K562 (cell line): Measurements from ENCODE around the gene AHSP. TPM values are rescaled to one million over a fixed set of nuclear protein-coding genes. Genes with fewer than 3 reads are reported as not detected.

Experiments
- TCFL5 ChIP-seq: fragments of 250-450 bp; sonication (Bioruptor Pico); conservative IDR thresholded peaks from 2 replicates; pipeline ENCODE4 v1.6.1; 2021; ENCODE audit warnings: mild to moderate bottlenecking, moderate library complexity, matching md5 sums
- ZNF311 ChIP-seq: fragments of 250-450 bp; sonication (Bioruptor Pico); IDR thresholded peaks from 2 replicates; pipeline ENCODE4 v1.4.0; 2020; ENCODE audit warnings: mild to moderate bottlenecking, moderate library complexity
- polyA plus RNA-seq, 8 experiments: library from polyadenylated mRNA; depleted of rRNA in 4 of 8; stranded (reverse) in 5 of 8; unstranded in 3 of 8; fragments of >200 nt; fragmentation: Nextera tagmentation in 2 of 8; fragmentation: Illumina TruSeq in 1 of 8; extraction: Ambion mirVana in 2 of 8; extraction: Trizol in 1 of 8; gene quantifications; 2 replicates each; pipeline versions ENCODE4 v1.2.1 to v1.2.3, GENCODE V29; 2011 to 2014; ENCODE audit warnings: inconsistent platforms in 1 of 8, missing spikeins in 1 of 8
- total RNA-seq, 7 experiments: library from RNA; depleted of rRNA in 6 of 7; stranded (reverse); fragments of >200 nt in 6 of 7; fragmentation: Illumina TruSeq in 2 of 7; extraction: Trizol in 2 of 7; gene quantifications; 2 replicates each; pipeline versions ENCODE4 v1.2.1 to v1.2.3, GENCODE V29; 2011 to 2021; ENCODE audit warnings: low replicate concordance in 1 of 7
- TF ChIP-seq, protein P1 (sequence below), 3 experiments: IDR thresholded peaks in 2 of 3; conservative IDR thresholded peaks in 1 of 3; 2 replicates each; pipeline ENCODE4 v1.5.1; 2011 to 2012; ENCODE audit warnings: low read length in 3 of 3, mild to moderate bottlenecking in 3 of 3, control low read depth in 2 of 3, improper control_type of control experiment in 1 of 3, inconsistent platforms in 1 of 3, low read depth in 1 of 3, mixed read lengths in 1 of 3, moderate library complexity in 1 of 3; ENCODE audit not compliant: insufficient read depth in 2 of 3
- TF ChIP-seq, protein P2 (sequence below), 2 experiments: fragments of 150-350 bp in 1 of 2; IDR thresholded peaks; 2 replicates each; pipeline ENCODE4 v1.6.1; 2012 to 2016; ENCODE audit warnings: low read depth in 2 of 2, low read length in 2 of 2, mild to moderate bottlenecking in 1 of 2, moderate library complexity in 1 of 2
- TF ChIP-seq, protein P3 (sequence below): sonication (generic); formaldehyde crosslinking; IDR thresholded peaks from 2 replicates; pipeline ENCODE4 v1.8.1; 2023; ENCODE audit warnings: missing genetic modification reagents, mild to moderate bottlenecking, borderline replicate concordance

AHSP gene
- total and polyA plus RNA-seq, 9 of the 15 experiments (the other 6 are each of a cell fraction or from before 2014, with no cell fraction given), result 6.6 to 99.1 (median 25.8) TPM

DNA sequence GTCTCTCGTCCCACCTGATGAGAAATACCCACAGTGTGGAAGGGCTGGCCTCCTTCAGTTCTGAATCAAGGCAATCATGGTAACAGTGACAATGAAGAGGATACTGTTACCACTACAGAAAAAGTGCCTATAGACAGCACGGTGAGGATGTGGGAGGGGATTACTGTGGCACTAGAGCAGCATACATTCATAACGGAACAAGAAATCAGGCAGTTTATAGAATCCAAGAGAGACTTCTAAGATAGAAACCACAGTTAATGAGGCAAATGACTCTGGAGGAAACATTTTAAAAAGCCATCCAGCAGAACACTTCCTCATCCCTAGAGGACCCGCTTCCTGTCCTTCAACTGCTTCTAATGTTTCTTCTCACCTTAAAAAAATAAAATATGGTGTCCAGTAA lies 22.2 kb upstream of the AHSP start (continued):
- TF ChIP-seq, protein P1, sequence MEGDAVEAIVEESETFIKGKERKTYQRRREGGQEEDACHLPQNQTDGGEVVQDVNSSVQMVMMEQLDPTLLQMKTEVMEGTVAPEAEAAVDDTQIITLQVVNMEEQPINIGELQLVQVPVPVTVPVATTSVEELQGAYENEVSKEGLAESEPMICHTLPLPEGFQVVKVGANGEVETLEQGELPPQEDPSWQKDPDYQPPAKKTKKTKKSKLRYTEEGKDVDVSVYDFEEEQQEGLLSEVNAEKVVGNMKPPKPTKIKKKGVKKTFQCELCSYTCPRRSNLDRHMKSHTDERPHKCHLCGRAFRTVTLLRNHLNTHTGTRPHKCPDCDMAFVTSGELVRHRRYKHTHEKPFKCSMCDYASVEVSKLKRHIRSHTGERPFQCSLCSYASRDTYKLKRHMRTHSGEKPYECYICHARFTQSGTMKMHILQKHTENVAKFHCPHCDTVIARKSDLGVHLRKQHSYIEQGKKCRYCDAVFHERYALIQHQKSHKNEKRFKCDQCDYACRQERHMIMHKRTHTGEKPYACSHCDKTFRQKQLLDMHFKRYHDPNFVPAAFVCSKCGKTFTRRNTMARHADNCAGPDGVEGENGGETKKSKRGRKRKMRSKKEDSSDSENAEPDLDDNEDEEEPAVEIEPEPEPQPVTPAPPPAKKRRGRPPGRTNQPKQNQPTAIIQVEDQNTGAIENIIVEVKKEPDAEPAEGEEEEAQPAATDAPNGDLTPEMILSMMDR (IDR thresholded peaks at IDR 0.05 in 2 of 3, conservative IDR thresholded peaks at IDR 0.05 in 1 of 3; ENCODE audit: insufficient read depth in 2 of 3, low read depth in 1 of 3, low read length in 3 of 3), result no peak
- no peak for TF ChIP-seq TCFL5 (CRISPR knock-in tag)
- TF ChIP-seq ZNF311 (CRISPR knock-in tag), result no peak
- TF ChIP-seq, protein P2, sequence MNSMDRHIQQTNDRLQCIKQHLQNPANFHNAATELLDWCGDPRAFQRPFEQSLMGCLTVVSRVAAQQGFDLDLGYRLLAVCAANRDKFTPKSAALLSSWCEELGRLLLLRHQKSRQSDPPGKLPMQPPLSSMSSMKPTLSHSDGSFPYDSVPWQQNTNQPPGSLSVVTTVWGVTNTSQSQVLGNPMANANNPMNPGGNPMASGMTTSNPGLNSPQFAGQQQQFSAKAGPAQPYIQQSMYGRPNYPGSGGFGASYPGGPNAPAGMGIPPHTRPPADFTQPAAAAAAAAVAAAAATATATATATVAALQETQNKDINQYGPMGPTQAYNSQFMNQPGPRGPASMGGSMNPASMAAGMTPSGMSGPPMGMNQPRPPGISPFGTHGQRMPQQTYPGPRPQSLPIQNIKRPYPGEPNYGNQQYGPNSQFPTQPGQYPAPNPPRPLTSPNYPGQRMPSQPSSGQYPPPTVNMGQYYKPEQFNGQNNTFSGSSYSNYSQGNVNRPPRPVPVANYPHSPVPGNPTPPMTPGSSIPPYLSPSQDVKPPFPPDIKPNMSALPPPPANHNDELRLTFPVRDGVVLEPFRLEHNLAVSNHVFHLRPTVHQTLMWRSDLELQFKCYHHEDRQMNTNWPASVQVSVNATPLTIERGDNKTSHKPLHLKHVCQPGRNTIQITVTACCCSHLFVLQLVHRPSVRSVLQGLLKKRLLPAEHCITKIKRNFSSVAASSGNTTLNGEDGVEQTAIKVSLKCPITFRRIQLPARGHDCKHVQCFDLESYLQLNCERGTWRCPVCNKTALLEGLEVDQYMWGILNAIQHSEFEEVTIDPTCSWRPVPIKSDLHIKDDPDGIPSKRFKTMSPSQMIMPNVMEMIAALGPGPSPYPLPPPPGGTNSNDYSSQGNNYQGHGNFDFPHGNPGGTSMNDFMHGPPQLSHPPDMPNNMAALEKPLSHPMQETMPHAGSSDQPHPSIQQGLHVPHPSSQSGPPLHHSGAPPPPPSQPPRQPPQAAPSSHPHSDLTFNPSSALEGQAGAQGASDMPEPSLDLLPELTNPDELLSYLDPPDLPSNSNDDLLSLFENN (IDR thresholded peaks at IDR 0.05; ENCODE audit: low read depth in 2 of 2, low read length in 2 of 2), result no peak
- TF ChIP-seq, protein P3, sequence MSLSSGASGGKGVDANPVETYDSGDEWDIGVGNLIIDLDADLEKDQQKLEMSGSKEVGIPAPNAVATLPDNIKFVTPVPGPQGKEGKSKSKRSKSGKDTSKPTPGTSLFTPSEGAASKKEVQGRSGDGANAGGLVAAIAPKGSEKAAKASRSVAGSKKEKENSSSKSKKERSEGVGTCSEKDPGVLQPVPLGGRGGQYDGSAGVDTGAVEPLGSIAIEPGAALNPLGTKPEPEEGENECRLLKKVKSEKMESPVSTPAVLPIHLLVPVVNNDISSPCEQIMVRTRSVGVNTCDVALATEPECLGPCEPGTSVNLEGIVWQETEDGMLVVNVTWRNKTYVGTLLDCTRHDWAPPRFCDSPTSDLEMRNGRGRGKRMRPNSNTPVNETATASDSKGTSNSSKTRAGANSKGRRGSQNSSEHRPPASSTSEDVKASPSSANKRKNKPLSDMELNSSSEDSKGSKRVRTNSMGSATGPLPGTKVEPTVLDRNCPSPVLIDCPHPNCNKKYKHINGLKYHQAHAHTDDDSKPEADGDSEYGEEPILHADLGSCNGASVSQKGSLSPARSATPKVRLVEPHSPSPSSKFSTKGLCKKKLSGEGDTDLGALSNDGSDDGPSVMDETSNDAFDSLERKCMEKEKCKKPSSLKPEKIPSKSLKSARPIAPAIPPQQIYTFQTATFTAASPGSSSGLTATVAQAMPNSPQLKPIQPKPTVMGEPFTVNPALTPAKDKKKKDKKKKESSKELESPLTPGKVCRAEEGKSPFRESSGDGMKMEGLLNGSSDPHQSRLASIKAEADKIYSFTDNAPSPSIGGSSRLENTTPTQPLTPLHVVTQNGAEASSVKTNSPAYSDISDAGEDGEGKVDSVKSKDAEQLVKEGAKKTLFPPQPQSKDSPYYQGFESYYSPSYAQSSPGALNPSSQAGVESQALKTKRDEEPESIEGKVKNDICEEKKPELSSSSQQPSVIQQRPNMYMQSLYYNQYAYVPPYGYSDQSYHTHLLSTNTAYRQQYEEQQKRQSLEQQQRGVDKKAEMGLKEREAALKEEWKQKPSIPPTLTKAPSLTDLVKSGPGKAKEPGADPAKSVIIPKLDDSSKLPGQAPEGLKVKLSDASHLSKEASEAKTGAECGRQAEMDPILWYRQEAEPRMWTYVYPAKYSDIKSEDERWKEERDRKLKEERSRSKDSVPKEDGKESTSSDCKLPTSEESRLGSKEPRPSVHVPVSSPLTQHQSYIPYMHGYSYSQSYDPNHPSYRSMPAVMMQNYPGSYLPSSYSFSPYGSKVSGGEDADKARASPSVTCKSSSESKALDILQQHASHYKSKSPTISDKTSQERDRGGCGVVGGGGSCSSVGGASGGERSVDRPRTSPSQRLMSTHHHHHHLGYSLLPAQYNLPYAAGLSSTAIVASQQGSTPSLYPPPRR (CRISPR knock-in tag), result no peak
